DND-41 (cell line): ENCODE data around the gene JAK1.

Experiments used
- ATAC-seq: fragments of 200-7000 bp; cut with Tn5 transposase; 3 replicates; pipeline ENCODE4 v1.9.1; 2021; ENCODE audit warnings: low read depth; ENCODE audit not compliant: insufficient read depth
- DNase-seq: peaks from one replicate; pipeline ENCODE4 v3.0.0-alpha.2; 2020
- H2AFZ ChIP-seq: 2 replicates; pipeline ENCODE4 v1.6.0; 2012; ENCODE audit warnings: low read depth, low read length
- H3K27ac ChIP-seq: 2 replicates; pipeline ENCODE4 v1.5.1; 2012; ENCODE audit warnings: low read length, inconsistent platforms
- H3K27me3 ChIP-seq: fragments of 200-600 bp; sonication (generic); 2 replicates; pipeline ENCODE4 v1.6.0; 2012; ENCODE audit warnings: low read length, mild to moderate bottlenecking, inconsistent platforms; ENCODE audit not compliant: insufficient read depth, poor library complexity
- H3K36me3 ChIP-seq: 2 replicates; pipeline ENCODE4 v1.5.1; 2012; ENCODE audit warnings: low read length, inconsistent platforms; ENCODE audit not compliant: insufficient read depth
- H3K4me1 ChIP-seq: 2 replicates; pipeline ENCODE4 v1.5.1; 2012; ENCODE audit warnings: mild to moderate bottlenecking, low read length; ENCODE audit not compliant: insufficient read depth
- H3K4me2 ChIP-seq: 2 replicates; pipeline ENCODE4 v1.6.0; 2012; ENCODE audit warnings: mild to moderate bottlenecking, moderate library complexity, low read length, inconsistent platforms; ENCODE audit not compliant: insufficient read depth
- H3K4me3 ChIP-seq, 2 experiments: fragments of 200-600 bp in 1 of 2; shearing (Covaris generic) in 1 of 2; 2 replicates each; pipeline ENCODE4 v1.5.1; 2012 to 2016; ENCODE audit warnings: inconsistent platforms in 2 of 2, low read length in 2 of 2, mild to moderate bottlenecking in 2 of 2, low read depth in 1 of 2, moderate library complexity in 1 of 2
- H3K79me2 ChIP-seq: 2 replicates; pipeline ENCODE4 v1.6.0; 2012; ENCODE audit warnings: low read length, inconsistent platforms; ENCODE audit not compliant: insufficient read depth
- H3K9ac ChIP-seq: 2 replicates; pipeline ENCODE4 v1.6.0; 2012; ENCODE audit warnings: low read depth, mild to moderate bottlenecking, inconsistent platforms, low read length, moderate library complexity
- H3K9me3 ChIP-seq: 2 replicates; pipeline ENCODE4 v1.5.1; 2012; ENCODE audit warnings: low read length, moderate library complexity, mild to moderate bottlenecking, inconsistent platforms; ENCODE audit not compliant: insufficient read depth, severe bottlenecking
- H4K20me1 ChIP-seq: 2 replicates; pipeline ENCODE4 v1.6.0; 2012; ENCODE audit warnings: low read length; ENCODE audit not compliant: insufficient read depth
- CTCF ChIP-seq: IDR thresholded peaks from 2 replicates; pipeline ENCODE4 v1.5.1; 2012; ENCODE audit warnings: borderline replicate concordance, low read length, moderate library complexity, mild to moderate bottlenecking; ENCODE audit not compliant: poor library complexity, severe bottlenecking; ENCODE audit errors: extremely low read depth
- EZH2 ChIP-seq: IDR thresholded peaks from 3 replicates; pipeline ENCODE4 v1.6.1; 2012; ENCODE audit warnings: borderline replicate concordance, low read depth, mild to moderate bottlenecking, moderate library complexity, low read length, inconsistent platforms; ENCODE audit not compliant: severe bottlenecking

JAK1 gene

GRCh38 chr1:64814427-64814826 is 151.9 kb downstream of the JAK1 start:
- no peaks in the 10 kb centered on the region for H3K36me3 ChIP-seq
- H3K27me3 ChIP-seq, result no peaks in the 10 kb centered on the region
- H3K4me3 ChIP-seq, result no peak overlapping the region
- no peak overlapping the region for H3K4me2 ChIP-seq
- no peaks in the 10 kb centered on the region for H3K9me3 ChIP-seq
- no peak overlapping the region for H3K9ac ChIP-seq
- H3K79me2 ChIP-seq, result no peaks in the 10 kb centered on the region
- ATAC-seq, result no peak
- no peak overlapping the region for H2AFZ ChIP-seq
- no peaks in the 10 kb centered on the region for H3K4me1 ChIP-seq
- H3K27ac ChIP-seq, result no peak overlapping the region
- no peaks in the 10 kb centered on the region for H4K20me1 ChIP-seq
- TF ChIP-seq EZH2 (no peak), CTCF (no peak)
- DNase-seq, result no peak

- Histone ChIP-seq H3K4me2 (no peak overlapping the region), H3K4me1 (no peaks in the 10 kb centered on the region), H3K36me3 (no peaks in the 10 kb centered on the region), H3K79me2 (no peaks in the 10 kb centered on the region), H3K9ac (no peak overlapping the region), H3K27ac (no peak overlapping the region), H4K20me1 (no peaks in the 10 kb centered on the region), H2AFZ (no peak overlapping the region), H3K4me3 (no peak overlapping the region), H3K9me3 (no peaks in the 10 kb centered on the region), H3K27me3 (no peaks in the 10 kb centered on the region)
- ATAC-seq, result no peak
- TF ChIP-seq EZH2, result no peak
- no peak for TF ChIP-seq CTCF
- no peak for DNase-seq
Measured at GRCh38 chr1:64811131-64811530, 155.2 kb downstream of the JAK1 start.

- DNase-seq (no peak), ATAC-seq (no peak)
- Histone ChIP-seq H3K36me3 (no peaks in the 10 kb centered on the region), H3K79me2 (no peaks in the 10 kb centered on the region), H3K27ac (no peak overlapping the region), H3K4me1 (no peaks in the 10 kb centered on the region), H2AFZ (no peak overlapping the region), H3K9me3 (no peaks in the 10 kb centered on the region), H3K4me2 (no peak overlapping the region), H3K9ac (no peak overlapping the region), H3K27me3 (no peaks in the 10 kb centered on the region), H4K20me1 (no peaks in the 10 kb centered on the region), H3K4me3 (no peak overlapping the region)
- no peak for TF ChIP-seq CTCF
- TF ChIP-seq EZH2, result no peak
Measured at GRCh38 chr1:64810001-64810400, 156.3 kb downstream of the JAK1 start.

- no peak for ATAC-seq
- Histone ChIP-seq H3K79me2 (no peaks in the 10 kb centered on the region), H2AFZ (no peak overlapping the region), H3K27me3 (no peaks in the 10 kb centered on the region), H4K20me1 (no peaks in the 10 kb centered on the region), H3K4me2 (no peak overlapping the region), H3K27ac (no peak overlapping the region), H3K36me3 (no peaks in the 10 kb centered on the region), H3K9me3 (no peaks in the 10 kb centered on the region), H3K4me1 (no peaks in the 10 kb centered on the region), H3K9ac (no peak overlapping the region), H3K4me3 (no peak overlapping the region)
- DNase-seq, result no peak
- no peak for TF ChIP-seq EZH2
- no peak for TF ChIP-seq CTCF
Measured at GRCh38 chr1:64809309-64809708, 157.0 kb downstream of the JAK1 start.
